Heart right ventricle (tissue), 16 donors: ENCODE results near the gene GNAO1. TPM values are rescaled to one million over a fixed set of nuclear protein-coding genes. Genes with fewer than 3 reads are reported as not detected.

Experiments
- ATAC-seq, 8 donors: fragments of 200-7000 bp; cut with Tn5 transposase; one replicate each; pipeline ENCODE4 v1.9.1; 2020; ENCODE audit warnings: mild to moderate bottlenecking in 8 of 8, moderate library complexity in 8 of 8, moderate number of reproducible peaks in 1 of 8
- DNase-seq, 2 donors: peaks; one replicate each; pipeline ENCODE4 v3.0.0-alpha.2; 2020
- H3K27ac ChIP-seq, 10 donors: fragments of 200-600 bp; sonication (generic) in 2 of 10; one replicate each; pipeline versions ENCODE4 v1.5.0 to v1.8.0; 2020 to 2022; ENCODE audit warnings: mild to moderate bottlenecking in 3 of 10
- H3K27me3 ChIP-seq, 7 donors: fragments of 200-600 bp; one replicate each; pipeline ENCODE4 v1.8.0; 2021 to 2022; ENCODE audit warnings: mild to moderate bottlenecking in 2 of 7
- H3K36me3 ChIP-seq, 9 donors: fragments of 200-600 bp; sonication (generic) in 1 of 9; one replicate each; pipeline versions ENCODE4 v1.5.0 to v1.8.0; 2020 to 2022; ENCODE audit warnings: mild to moderate bottlenecking in 2 of 9
- H3K4me1 ChIP-seq, 9 donors: fragments of 200-600 bp; sonication (generic) in 1 of 9; one replicate each; pipeline versions ENCODE4 v1.5.0 to v1.8.0; 2020 to 2022; ENCODE audit warnings: mild to moderate bottlenecking in 4 of 9
- H3K4me3 ChIP-seq, 10 donors: fragments of 200-600 bp; sonication (generic) in 2 of 10; one replicate each; pipeline versions ENCODE4 v1.5.0 to v1.8.0; 2020 to 2022; ENCODE audit warnings: mild to moderate bottlenecking in 7 of 10, moderate library complexity in 2 of 10
- H3K9me3 ChIP-seq, 11 donors: fragments of 200-600 bp in 10 of 11; sonication (generic) in 2 of 11; one replicate each; pipeline versions ENCODE4 v1.5.0 to v1.8.0; 2013 to 2022; ENCODE audit warnings: mild to moderate bottlenecking in 2 of 11, control low read depth in 1 of 11, moderate library complexity in 1 of 11
- CTCF ChIP-seq, 9 donors: fragments of 200-600 bp; sonication (generic) in 2 of 9; IDR thresholded peaks; one replicate each; pipeline versions ENCODE4 v1.5.0 to v1.8.0; 2021 to 2022; ENCODE audit warnings: antibody characterized with exemption in 9 of 9, mild to moderate bottlenecking in 5 of 9, moderate library complexity in 1 of 9
- WGBS, 2 donors: extraction: QIAGEN DNeasy Blood & Tissue Kit; methylation state at CpG; one replicate each; pipeline ENCODE4 v1.1.7; 2013; ENCODE audit warnings: inconsistent platforms in 1 of 2; 5-methylcytosine and 5-hydroxymethylcytosine counted together
- intact Hi-C, 10 donors: fragments of 100-400 bp; cut with DNase I; formaldehyde crosslinking; loops; one replicate each; pipeline versions ENCODE4 v1.11.1 to v1.14.2; 2022
- polyA plus RNA-seq, 2 donors: library from polyadenylated mRNA; stranded (reverse); fragments of 200-250 nt; gene quantifications; one replicate each; pipeline ENCODE4 v1.2.3, GENCODE V29; 2013
- total RNA-seq, 10 donors: library from RNA; stranded (reverse); fragmentation: NEBNext Ultra II Directional in 3 of 10; extraction: Animal tissue kit (Norgen Biotek cat#: 25700) in 3 of 10; gene quantifications; one replicate each; pipeline versions ENCODE4 v1.2.1 to v1.2.4, GENCODE V29; 2021 to 2023
- donor health status: Arrhythmogenic right ventricular cardiomyopathy.
- donor health status: ischemic (EF 13 %, LVEDD 7.1; RV severe dilation, severe dysfunction).
- donor health status: healthy with polysubstance abuse.
- donor health status: DM: no; HTN: yes; CAD: no.
- donor health status: DM: no; HTN: no; CAD: no.
- donor health status: ischemic (EF 25% LVEDD 6.9; RV normal size, moderate dysfunction).
- donor health status: ischemic (EF 25% LVEDD 5.7; RV mildly dilated, moderate dysfunction).
- donor health status: healthy.
- donor health status: DM: yes; HTN: yes; CAD: no.
- donor health status: Ischemic cardiomyopathy.
- donor health status: ischemic (EF 35%, LVEDD 5.7; RV mildly dilated, moderate dysfunction).
- donor health status: nonischemic (EF 11% LVEDD 7.7; RV severe dilation, severe dysfunction).
- donor health status: DM: yes; HTN: yes; CAD: no.
- donor health status: PGD.
- donor health status: ischemic (EF 29% LVEDD 5.4; RV normal size, mild dysfunction).
- donor health status: nonischemic (EF 23%, LVEDD 6.1; RV moderate dilation, normal function).

GNAO1 gene
- total and polyA plus RNA-seq, 12 donors, result 1.4 to 36.7 (median 13.5) TPM

GRCh38 chr16:56234737-56235136 is 43.4 kb downstream of the GNAO1 start:
- intact Hi-C loops, result no loop called here
- Histone ChIP-seq H3K36me3 (no peaks in the 10 kb centered on the region), H3K9me3 (no peaks in the 10 kb centered on the region), H3K4me3 (no peak overlapping the region), H3K27me3 (no peaks in the 10 kb centered on the region), H3K27ac (no peak overlapping the region), H3K4me1 (peaks cover 0 to 16% (median 0%) of the 10 kb centered on the region in 9 donors)
- no peak for TF ChIP-seq CTCF (IDR thresholded peaks at IDR 0.05)
- no peak for DNase-seq
- ATAC-seq, result no peak
- 94 to 95% methylated on average over 5 of the region's 5 CpGs for WGBS, 2 donors

- WGBS, 2 donors, result 69 to 78% methylated on average over 6 of the region's 6 CpGs
Measured at GRCh38 chr16:56237451-56237930, 46.2 kb downstream of the GNAO1 start.

GRCh38 chr16:56238188-56238587 is 46.9 kb downstream of the GNAO1 start:
- Histone ChIP-seq H3K9me3 (no peaks in the 10 kb centered on the region), H3K4me1 (peaks cover 0 to 16% (median 0%) of the 10 kb centered on the region in 9 donors), H3K27ac (peak overlapping the region in 5 of 10 donors; percentile 22 to 47 (median 43)), H3K4me3 (no peak overlapping the region), H3K27me3 (no peaks in the 10 kb centered on the region), H3K36me3 (no peaks in the 10 kb centered on the region)
- intact Hi-C loops, result no loop called here
- DNase-seq, result no peak
- ATAC-seq, result no peak
- no peak for TF ChIP-seq CTCF (IDR thresholded peaks at IDR 0.05)
- 40 to 54% methylated on average over 3 of the region's 3 CpGs for WGBS, 2 donors

More at GRCh38 chr16:56237451-56237930, 46.2 kb downstream of the GNAO1 start:
- peak in 6 of 8 donors; percentile 20 to 72 (median 46) for ATAC-seq
- H3K27me3 ChIP-seq, result no peaks in the 10 kb centered on the region
- H3K9me3 ChIP-seq, result no peaks in the 10 kb centered on the region
- no peak overlapping the region for H3K4me3 ChIP-seq
- no peaks in the 10 kb centered on the region for H3K36me3 ChIP-seq
- no peak for DNase-seq
- H3K27ac ChIP-seq, result peak overlapping the region in 5 of 10 donors; percentile 22 to 47 (median 43)
- TF ChIP-seq CTCF (IDR thresholded peaks at IDR 0.05), result no peak
- intact Hi-C loops, result no loop called here
- peaks cover 0 to 16% (median 0%) of the 10 kb centered on the region in 9 donors for H3K4me1 ChIP-seq

- Histone ChIP-seq H3K27me3 (no peaks in the 10 kb centered on the region), H3K36me3 (no peaks in the 10 kb centered on the region), H3K4me3 (no peak overlapping the region), H3K9me3 (no peaks in the 10 kb centered on the region), H3K27ac (no peak overlapping the region), H3K4me1 (peaks cover 0 to 22% (median 12%) of the 10 kb centered on the region in 9 donors)
- TF ChIP-seq CTCF (IDR thresholded peaks at IDR 0.05), result no peak
- DNase-seq (no peak), ATAC-seq (no peak)
- 69 to 78% methylated on average over 2 of the region's 2 CpGs for WGBS, 2 donors
- intact Hi-C loops, result no loop called here
Measured at GRCh38 chr16:56241596-56241995, 50.3 kb downstream of the GNAO1 start.
